ENCODE measurements around the gene MAMLD1. TPM values are rescaled to one million over a fixed set of nuclear protein-coding genes. Genes with fewer than 3 reads are reported as not detected.

Gene MAMLD1
- total RNA-seq, 1 donor from 2014 or later, result 3.0 TPM

DNA sequence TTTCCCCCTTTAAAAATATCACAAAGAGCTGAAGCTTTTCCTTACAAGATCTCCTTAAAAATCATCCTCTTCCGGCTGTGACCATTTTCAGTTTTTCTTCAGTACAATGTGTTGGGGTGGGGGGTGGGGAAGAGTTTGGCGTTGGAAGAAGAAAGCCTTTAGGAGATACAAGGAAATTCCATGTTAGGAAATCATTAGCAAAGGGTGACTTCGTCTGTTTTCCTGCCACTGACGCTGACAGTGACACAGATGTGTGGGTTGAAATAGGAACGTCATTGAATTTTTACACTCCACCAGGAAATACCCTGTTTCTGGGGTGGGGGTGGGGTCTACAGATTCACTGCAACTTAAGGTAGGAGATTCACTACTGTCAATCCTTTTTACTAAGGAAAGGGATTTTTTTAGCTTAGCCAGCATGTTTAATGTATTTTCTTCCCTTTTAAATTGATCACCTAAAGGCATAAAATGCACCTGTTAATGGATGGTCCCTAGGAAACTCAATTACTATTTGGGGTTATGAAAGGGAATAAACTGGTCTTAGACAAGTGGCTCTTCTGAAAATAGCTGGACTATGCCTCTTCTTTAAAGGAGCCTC, 3.9 kb downstream of the MAMLD1 start:
- TF ChIP-seq, protein P1, sequence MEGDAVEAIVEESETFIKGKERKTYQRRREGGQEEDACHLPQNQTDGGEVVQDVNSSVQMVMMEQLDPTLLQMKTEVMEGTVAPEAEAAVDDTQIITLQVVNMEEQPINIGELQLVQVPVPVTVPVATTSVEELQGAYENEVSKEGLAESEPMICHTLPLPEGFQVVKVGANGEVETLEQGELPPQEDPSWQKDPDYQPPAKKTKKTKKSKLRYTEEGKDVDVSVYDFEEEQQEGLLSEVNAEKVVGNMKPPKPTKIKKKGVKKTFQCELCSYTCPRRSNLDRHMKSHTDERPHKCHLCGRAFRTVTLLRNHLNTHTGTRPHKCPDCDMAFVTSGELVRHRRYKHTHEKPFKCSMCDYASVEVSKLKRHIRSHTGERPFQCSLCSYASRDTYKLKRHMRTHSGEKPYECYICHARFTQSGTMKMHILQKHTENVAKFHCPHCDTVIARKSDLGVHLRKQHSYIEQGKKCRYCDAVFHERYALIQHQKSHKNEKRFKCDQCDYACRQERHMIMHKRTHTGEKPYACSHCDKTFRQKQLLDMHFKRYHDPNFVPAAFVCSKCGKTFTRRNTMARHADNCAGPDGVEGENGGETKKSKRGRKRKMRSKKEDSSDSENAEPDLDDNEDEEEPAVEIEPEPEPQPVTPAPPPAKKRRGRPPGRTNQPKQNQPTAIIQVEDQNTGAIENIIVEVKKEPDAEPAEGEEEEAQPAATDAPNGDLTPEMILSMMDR (IDR thresholded peaks at IDR 0.05; ENCODE audit: insufficient read depth, low read length, poor library complexity, severe bottlenecking), result no peak
- peak overlapping the region; percentile 18 for H3K4me3 ChIP-seq (ENCODE audit: low read depth, low read length)

DNA sequence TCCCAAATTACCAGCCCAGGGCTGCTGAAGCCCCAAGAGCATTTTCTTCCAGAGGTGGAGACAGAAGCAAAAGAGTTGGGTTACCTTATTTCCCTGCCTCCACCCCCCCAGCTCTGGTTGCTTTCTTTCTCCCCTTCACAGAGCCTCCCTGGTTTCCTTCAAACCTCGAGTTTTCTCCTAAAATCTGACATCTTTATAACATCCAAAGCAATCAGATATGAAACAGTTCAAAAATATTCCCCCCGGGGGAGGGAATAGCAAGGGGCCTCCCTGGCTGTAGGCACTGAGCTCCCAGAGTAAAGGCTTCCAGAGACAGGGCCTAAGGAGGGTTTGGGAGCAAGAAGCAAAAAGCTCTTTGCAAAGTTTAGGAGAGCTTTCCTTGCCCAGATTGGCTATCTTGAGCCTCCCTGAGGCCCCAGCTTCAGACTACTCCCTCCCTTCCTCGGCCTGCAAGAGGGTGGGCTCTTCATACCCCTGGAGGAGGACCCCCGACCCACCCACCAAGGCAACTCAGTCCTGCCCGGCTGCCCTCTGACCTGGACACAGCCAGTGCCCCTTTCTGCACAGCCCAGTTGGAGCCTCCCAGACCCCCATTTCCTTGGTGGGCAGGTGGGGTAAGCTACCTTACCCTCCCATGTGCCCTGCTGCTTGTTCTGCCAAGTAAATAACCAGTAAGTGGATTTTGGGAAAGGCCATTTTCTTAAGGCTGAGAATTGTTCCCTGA, 7.6 kb downstream of the MAMLD1 start:
- TF ChIP-seq, protein P1 (IDR thresholded peaks at IDR 0.05; ENCODE audit: insufficient read depth, low read length, poor library complexity, severe bottlenecking), result no peak
- H3K4me3 ChIP-seq (ENCODE audit: low read depth, low read length), result no peak overlapping the region
- DNase-seq (ENCODE audit: low read depth), result no peak
- no peaks in the 10 kb centered on the region for H3K27me3 ChIP-seq (ENCODE audit: control insufficient read depth, insufficient read depth, low read length)
- no peaks in the 10 kb centered on the region for H3K36me3 ChIP-seq (ENCODE audit: control insufficient read depth, insufficient read depth, low read length)

More for the DNA sequence above, 3.9 kb downstream of the MAMLD1 start:
- peak; percentile 50 for DNase-seq (ENCODE audit: low read depth)
- Histone ChIP-seq H3K36me3 (ENCODE audit: control insufficient read depth, insufficient read depth, low read length) (no peaks in the 10 kb centered on the region), H3K27me3 (ENCODE audit: control insufficient read depth, insufficient read depth, low read length) (no peaks in the 10 kb centered on the region)

- no peaks in the 10 kb centered on the region for H3K36me3 ChIP-seq (ENCODE audit: control insufficient read depth, insufficient read depth, low read length)
- no peak for DNase-seq (ENCODE audit: low read depth)
- no peaks in the 10 kb centered on the region for H3K27me3 ChIP-seq (ENCODE audit: control insufficient read depth, insufficient read depth, low read length)
- H3K4me3 ChIP-seq (ENCODE audit: low read depth, low read length), result no peak overlapping the region
- TF ChIP-seq, protein P1 (IDR thresholded peaks at IDR 0.05; ENCODE audit: insufficient read depth, low read length, poor library complexity, severe bottlenecking), result no peak
Observed at GRCh38 chrX:150371877-150372276, 8.8 kb downstream of the MAMLD1 start.

DNA sequence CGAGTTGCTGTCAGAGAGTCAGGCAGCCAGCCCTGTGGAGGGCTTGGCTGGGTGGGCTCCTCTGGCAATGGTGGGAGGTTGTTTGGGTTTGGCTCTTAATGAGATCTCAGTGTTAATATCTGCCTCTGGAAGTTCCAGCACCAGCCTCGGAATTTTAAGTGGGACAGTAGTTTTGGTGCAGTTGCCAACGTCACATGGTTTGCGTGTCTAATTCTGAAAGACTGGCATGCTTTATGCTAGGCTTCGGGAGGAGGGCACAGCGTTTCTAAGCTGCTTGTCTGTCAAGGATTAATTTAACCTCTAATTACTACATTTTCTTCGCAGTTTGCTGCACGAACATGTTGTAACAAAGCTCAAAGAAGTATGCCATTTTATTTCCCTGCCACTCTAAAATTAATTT, 9.2 kb downstream of the MAMLD1 start:
- Histone ChIP-seq H3K36me3 (ENCODE audit: control insufficient read depth, insufficient read depth, low read length) (no peaks in the 10 kb centered on the region), H3K4me3 (ENCODE audit: low read depth, low read length) (no peak overlapping the region), H3K27me3 (ENCODE audit: control insufficient read depth, insufficient read depth, low read length) (no peaks in the 10 kb centered on the region)
- TF ChIP-seq, protein P1 (IDR thresholded peaks at IDR 0.05; ENCODE audit: insufficient read depth, low read length, poor library complexity, severe bottlenecking), result no peak
- no peak for DNase-seq (ENCODE audit: low read depth)

- Histone ChIP-seq H3K4me3 (ENCODE audit: low read depth, low read length) (no peak overlapping the region), H3K27me3 (ENCODE audit: control insufficient read depth, insufficient read depth, low read length) (no peaks in the 10 kb centered on the region), H3K36me3 (ENCODE audit: control insufficient read depth, insufficient read depth, low read length) (no peaks in the 10 kb centered on the region)
- DNase-seq (ENCODE audit: low read depth), result no peak
- TF ChIP-seq, protein P1 (IDR thresholded peaks at IDR 0.05; ENCODE audit: insufficient read depth, low read length, poor library complexity, severe bottlenecking), result no peak
Observed at GRCh38 chrX:150372756-150373155, 9.6 kb downstream of the MAMLD1 start.

Measured in kidney epithelial cell (primary cell).